ENCODE results near the gene SH3GL1.

The SH3GL1 gene

DNA sequence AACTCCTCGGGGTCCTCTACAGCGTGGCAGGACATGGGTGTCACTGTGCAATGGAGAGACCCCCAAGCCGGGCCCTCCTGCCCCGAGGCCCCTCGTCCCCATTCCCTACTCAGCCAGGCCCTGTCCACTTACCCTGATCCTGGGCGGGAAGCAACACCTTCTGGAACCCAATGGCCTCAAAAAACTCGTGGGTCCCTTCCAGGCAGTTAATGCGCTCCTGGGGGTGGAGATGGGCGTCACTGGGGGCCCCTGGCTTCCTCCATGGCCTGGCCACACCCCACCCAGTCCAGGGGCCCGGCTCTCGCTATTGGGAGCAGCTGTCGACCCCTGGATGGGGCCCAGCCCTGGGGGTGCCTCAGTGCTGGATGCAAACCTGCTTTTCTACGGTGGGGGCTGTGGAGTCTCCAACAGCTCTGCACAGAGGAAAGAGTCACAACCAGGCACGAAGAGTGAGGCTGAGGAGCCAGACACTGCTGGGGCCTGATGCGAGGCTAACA is 46.4 kb upstream of the SH3GL1 start:
- no peak for DNase-seq (ENCODE audit: low read depth in 2 of 2)
- TF ChIP-seq, protein P1, sequence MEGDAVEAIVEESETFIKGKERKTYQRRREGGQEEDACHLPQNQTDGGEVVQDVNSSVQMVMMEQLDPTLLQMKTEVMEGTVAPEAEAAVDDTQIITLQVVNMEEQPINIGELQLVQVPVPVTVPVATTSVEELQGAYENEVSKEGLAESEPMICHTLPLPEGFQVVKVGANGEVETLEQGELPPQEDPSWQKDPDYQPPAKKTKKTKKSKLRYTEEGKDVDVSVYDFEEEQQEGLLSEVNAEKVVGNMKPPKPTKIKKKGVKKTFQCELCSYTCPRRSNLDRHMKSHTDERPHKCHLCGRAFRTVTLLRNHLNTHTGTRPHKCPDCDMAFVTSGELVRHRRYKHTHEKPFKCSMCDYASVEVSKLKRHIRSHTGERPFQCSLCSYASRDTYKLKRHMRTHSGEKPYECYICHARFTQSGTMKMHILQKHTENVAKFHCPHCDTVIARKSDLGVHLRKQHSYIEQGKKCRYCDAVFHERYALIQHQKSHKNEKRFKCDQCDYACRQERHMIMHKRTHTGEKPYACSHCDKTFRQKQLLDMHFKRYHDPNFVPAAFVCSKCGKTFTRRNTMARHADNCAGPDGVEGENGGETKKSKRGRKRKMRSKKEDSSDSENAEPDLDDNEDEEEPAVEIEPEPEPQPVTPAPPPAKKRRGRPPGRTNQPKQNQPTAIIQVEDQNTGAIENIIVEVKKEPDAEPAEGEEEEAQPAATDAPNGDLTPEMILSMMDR (IDR thresholded peaks at IDR 0.05; ENCODE audit: low read depth, low read length) = no peak
- H3K4me3 ChIP-seq (replicated peaks in 1 of 2; ENCODE audit: low read depth in 2 of 2, low read length in 2 of 2) = no peak overlapping the region

DNA sequence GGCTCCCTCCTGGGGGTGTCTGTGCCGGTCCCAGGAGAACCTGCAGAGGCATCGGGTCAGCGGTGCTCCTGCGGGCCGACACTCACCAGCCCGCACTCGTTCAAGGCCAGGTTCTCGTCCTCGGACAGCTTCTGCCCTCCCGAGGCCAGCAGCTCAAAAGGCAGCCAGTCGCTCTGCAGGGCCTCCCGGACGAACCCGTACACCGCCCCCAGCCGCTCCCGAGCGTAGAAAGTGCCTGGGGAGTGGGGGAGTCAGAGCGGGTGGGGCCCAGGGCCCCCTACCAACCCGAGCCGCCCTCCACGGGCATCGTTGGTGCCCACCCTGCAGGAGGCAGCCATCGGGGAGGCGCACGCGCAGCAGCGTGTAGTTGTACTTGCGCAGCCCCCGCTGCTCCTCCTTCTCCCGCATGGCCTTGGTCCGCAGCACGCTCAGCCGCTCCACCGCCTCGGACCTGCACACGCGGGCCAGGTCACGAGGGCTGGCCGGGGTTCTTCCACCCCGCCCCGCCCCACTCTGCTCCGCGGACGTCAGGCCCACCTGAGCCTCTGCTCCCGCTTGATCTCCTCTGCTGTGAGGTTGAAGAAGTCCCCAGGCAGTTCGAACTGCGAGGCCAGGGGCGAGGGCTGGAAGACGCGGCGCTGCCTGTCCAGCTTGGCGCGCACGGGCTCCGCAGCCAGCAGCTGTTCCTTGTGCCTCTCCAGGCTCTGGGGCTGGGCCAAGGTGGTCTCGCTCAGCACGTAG is 45.8 kb upstream of the SH3GL1 start:
- no peak overlapping the region for H3K4me3 ChIP-seq (replicated peaks in 1 of 2; ENCODE audit: low read depth in 2 of 2, low read length in 2 of 2)
- no peak for DNase-seq (ENCODE audit: low read depth in 2 of 2)
- TF ChIP-seq, protein P1 (IDR thresholded peaks at IDR 0.05; ENCODE audit: low read depth, low read length) = no peak

DNA sequence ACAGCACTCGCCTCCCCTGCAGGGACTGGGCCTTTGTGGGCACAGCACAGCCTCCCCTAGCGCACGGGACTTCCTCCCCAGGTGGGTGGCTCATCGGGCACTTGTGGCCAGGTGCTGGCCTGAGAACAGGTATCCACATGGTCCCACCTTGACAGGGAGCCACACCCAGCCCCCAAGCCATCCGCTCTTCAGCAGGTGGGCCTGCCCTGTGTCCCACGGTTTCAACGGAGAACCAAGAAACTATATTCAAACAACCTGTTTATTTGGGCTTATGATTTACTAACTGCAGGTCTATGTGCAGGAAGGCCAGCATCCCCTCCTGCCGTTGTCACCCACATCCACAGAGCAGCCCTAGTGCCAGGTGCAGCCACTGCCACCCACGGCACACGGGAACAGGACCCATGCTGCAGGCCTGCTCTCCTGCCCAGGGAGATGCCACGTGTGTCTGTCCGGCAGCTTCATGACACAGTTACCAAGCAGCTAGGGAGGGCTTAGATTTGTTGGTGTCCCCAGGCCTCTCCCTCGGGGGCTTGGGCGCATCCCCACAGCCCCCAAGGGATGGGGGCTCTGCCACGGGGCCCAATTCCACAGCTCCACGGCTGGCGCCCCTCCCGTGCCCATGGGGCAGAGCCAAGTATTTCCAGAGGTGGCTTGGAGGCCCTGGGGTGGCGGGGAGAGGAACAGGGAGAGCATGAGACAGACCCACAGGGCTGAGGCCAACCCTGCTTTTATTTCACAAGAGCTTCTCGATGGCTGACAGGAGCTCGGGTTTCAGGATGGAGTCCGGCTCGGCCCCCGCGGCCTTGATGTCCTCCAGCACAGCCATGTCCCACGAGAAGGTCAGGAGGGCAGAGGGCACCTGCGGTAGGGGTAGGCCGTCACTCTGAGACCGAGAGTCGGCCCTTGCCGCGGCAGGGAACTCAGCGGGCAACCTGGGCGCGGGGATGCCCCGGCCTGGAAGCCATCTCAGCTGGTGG is 44.7 kb upstream of the SH3GL1 start:
- TF ChIP-seq, protein P1 (IDR thresholded peaks at IDR 0.05; ENCODE audit: low read depth, low read length) = no peak
- no peak overlapping the region for H3K4me3 ChIP-seq (replicated peaks in 1 of 2; ENCODE audit: low read depth in 2 of 2, low read length in 2 of 2)
- DNase-seq (ENCODE audit: low read depth in 2 of 2) = no peak

DNA sequence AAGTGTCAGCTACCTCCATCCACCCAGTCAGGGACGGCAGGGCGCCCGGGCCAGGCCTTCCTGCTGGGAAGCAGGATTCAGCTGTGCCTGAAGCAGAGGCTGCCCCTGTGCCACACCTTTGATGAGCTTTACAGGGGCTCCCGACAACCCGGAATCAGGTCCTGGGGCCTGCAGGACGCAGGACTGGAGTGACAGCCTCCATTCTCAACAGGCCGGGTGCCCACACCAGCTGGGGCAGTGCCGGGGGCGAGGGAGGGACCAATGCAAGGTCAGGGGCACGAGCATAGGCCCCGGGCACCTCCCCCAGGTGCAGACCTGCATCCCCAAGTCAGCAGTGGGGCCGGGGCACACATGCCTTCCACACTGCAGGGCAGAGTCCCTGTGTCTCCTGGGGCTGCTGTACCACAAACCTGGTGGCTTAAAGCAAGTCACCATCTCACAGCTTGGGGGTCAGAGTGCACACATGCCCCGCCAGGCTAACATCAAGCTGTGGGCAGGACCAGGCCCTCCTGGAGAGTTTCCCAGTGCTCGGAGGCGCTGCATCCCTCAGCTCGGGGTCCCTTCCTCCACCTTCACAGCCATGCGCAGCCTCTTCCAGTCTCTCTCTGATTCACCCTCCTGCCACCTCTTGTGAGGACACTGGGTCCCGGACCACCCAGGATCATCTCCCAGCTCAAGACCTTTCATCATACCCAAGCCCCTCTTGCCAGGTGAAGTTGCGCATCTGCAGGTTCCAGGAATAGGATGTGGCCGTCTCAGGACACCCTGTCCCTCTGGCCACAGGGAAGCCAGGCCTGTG is 43.8 kb upstream of the SH3GL1 start:
- DNase-seq (ENCODE audit: low read depth in 2 of 2) = no peak
- TF ChIP-seq, protein P1 (IDR thresholded peaks at IDR 0.05; ENCODE audit: low read depth, low read length) = no peak
- H3K4me3 ChIP-seq (replicated peaks in 1 of 2; ENCODE audit: low read depth in 2 of 2, low read length in 2 of 2) = no peak overlapping the region

DNA sequence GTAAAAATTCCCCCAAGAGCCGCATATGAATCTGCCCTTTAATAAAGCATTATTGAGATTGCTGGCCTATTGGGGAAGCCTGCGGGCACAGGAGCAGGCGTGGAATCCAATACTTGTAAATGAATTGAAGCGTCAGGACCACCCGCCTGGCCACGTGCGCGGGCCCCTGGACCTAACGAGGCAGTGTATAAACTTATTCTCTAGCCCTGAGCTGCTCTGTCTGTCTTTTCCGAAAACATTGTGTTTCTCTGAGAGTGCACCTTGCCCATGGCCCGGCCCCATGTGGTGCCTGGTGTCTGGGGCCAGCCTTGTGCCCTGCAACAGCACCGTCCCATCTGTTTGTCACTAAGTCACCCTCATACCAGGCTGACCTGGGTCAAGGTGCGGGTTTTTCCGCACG is 42.8 kb upstream of the SH3GL1 start:
- no peak overlapping the region for H3K4me3 ChIP-seq (replicated peaks in 1 of 2; ENCODE audit: low read depth in 2 of 2, low read length in 2 of 2)
- no peak for DNase-seq (ENCODE audit: low read depth in 2 of 2)
- TF ChIP-seq, protein P1 (IDR thresholded peaks at IDR 0.05; ENCODE audit: low read depth, low read length) = no peak

DNA sequence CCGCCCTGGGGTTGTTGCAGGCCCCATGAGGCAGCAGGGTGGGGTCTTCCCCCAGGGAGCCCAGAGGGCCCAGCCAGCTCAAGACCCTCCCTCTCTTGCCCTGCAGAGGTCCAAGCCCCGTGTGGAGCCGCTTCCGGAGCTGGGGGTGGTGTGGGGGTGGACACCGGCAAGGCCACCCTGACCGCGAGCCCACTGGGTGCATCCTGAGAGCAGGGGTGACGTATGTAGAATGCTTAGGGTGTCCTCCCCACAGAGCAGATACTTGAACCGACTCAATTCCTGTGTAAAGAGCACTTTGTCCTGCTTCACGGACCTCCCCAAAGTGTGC is 42.4 kb upstream of the SH3GL1 start:
- no peak for DNase-seq (ENCODE audit: low read depth in 2 of 2)
- TF ChIP-seq, protein P1 (IDR thresholded peaks at IDR 0.05; ENCODE audit: low read depth, low read length) = no peak
- H3K4me3 ChIP-seq (replicated peaks in 1 of 2; ENCODE audit: low read depth in 2 of 2, low read length in 2 of 2) = no peak overlapping the region

All from cardiac fibroblast (primary cell).